GM13977 (cell line): Measurements from ENCODE around the gene SLC1A7.
"Not testable (repeated sequence)": the region's sequence is repeated elsewhere in the genome, so short reads cannot be mapped to it uniquely, and the experiment has no call there.

Source experiments
- DNase-seq: peaks from one replicate; pipeline ENCODE4 v3.0.0; 2012; ENCODE audit warnings: low spot score
- CTCF ChIP-seq: IDR thresholded peaks from 2 replicates; pipeline ENCODE4 v1.5.1; 2012; ENCODE audit warnings: mild to moderate bottlenecking, control low read depth; ENCODE audit not compliant: insufficient read depth; ENCODE audit errors: extremely low read depth, missing control alignments
- in situ Hi-C: fragments of 300-500 bp; cut with MboI; formaldehyde crosslinking; loops from one replicate; pipeline ENCODE4 v1.12.0; 2022; ENCODE audit warnings: low sequenced_read_pairs, low pct_unique_long_range_greater_than_20kb, mixed read lengths, inconsistent platforms; ENCODE audit not compliant: unreplicated experiment

SLC1A7 gene

GRCh38 chr1:53142226-53142853 lies at the start of gene SLC1A7:
SLC1A7 (minus strand) TSS chr1:53142638; CDS start chr1:53142449, 189 bp downstream.
- no peak for DNase-seq
- no peak for TF ChIP-seq CTCF
- in situ Hi-C loops: no loop called here

- TF ChIP-seq CTCF: no peak
- DNase-seq: no peak
- in situ Hi-C loops: no loop called here
Measured at GRCh38 chr1:53190210-53190611, 47.8 kb upstream of the SLC1A7 start.

GRCh38 chr1:53189061-53189460 lies 46.6 kb upstream of the SLC1A7 start:
- DNase-seq: no peak
- in situ Hi-C loops: loop anchor here (10.0 kb wide), 2 partner anchors 274 to 484 kb away; no protein-coding TSS in a partner anchor
- TF ChIP-seq CTCF: no peak

GRCh38 chr1:53188099-53188498 lies 45.7 kb upstream of the SLC1A7 start:
- no peak for TF ChIP-seq CTCF
- DNase-seq: no peak
- in situ Hi-C loops: loop anchor here (10.0 kb wide), 2 partner anchors 273 to 483 kb away; no protein-coding TSS in a partner anchor

- in situ Hi-C loops: loop anchor here (10.0 kb wide), 2 partner anchors 273 to 483 kb away; no protein-coding TSS in a partner anchor
- no peak for DNase-seq
- TF ChIP-seq CTCF: no peak
Measured at GRCh38 chr1:53187401-53187800, 45.0 kb upstream of the SLC1A7 start.

GRCh38 chr1:53186533-53186932 lies 44.1 kb upstream of the SLC1A7 start:
- no peak for DNase-seq
- TF ChIP-seq CTCF: no peak
- in situ Hi-C loops: loop anchor here (10.0 kb wide), 2 partner anchors 272 to 482 kb away; no protein-coding TSS in a partner anchor

- not testable (repeated sequence) for DNase-seq
- in situ Hi-C loops: loop anchor here (10.0 kb wide), 2 partner anchors 271 to 481 kb away; no protein-coding TSS in a partner anchor
Measured at GRCh38 chr1:53185955-53186297, 43.5 kb upstream of the SLC1A7 start.
